Astrocyte (in vitro differentiated cells and primary cell): ENCODE results near the gene LST1. TPM values are rescaled to one million over a fixed set of nuclear protein-coding genes. Genes with fewer than 3 reads are reported as not detected.
A peak's percentile ranks its signal among the peaks of the same experiment; 100 is the strongest.

Experiments used
- DNase-seq: peaks from one replicate; pipeline ENCODE4 v3.0.0-alpha.2; 2010; ENCODE audit warnings: low read depth
- FAIRE-seq: peaks from 2 replicates; lab custom pipeline; 2011; peaks lifted over from hg19 to GRCh38; lab: Jason Lieb, UNC
- H2AFZ ChIP-seq: 2 replicates; pipeline ENCODE4 v1.6.0; 2012; ENCODE audit warnings: low read depth, low read length, inconsistent platforms
- H3K27ac ChIP-seq: 2 replicates; pipeline ENCODE4 v1.5.1; 2011; ENCODE audit warnings: low read depth, low read length, inconsistent platforms
- H3K27me3 ChIP-seq: 2 replicates; pipeline ENCODE4 v1.6.0; 2011; ENCODE audit warnings: low read length, inconsistent platforms; ENCODE audit not compliant: insufficient read depth
- H3K36me3 ChIP-seq: 2 replicates; pipeline ENCODE4 v1.5.1; 2011; ENCODE audit warnings: low read length, inconsistent platforms; ENCODE audit not compliant: insufficient read depth
- H3K4me1 ChIP-seq: 2 replicates; pipeline ENCODE4 v1.5.1; 2011; ENCODE audit warnings: low read length, inconsistent platforms; ENCODE audit not compliant: insufficient read depth
- H3K4me2 ChIP-seq: 2 replicates; pipeline ENCODE4 v1.6.0; 2012; ENCODE audit warnings: low read length, inconsistent platforms
- H3K4me3 ChIP-seq: 2 replicates; pipeline ENCODE4 v1.5.1; 2011; ENCODE audit warnings: low read depth, mild to moderate bottlenecking, low read length, inconsistent platforms; ENCODE audit not compliant: insufficient read depth
- H3K79me2 ChIP-seq: 2 replicates; pipeline ENCODE4 v1.6.0; 2012; ENCODE audit warnings: mild to moderate bottlenecking, low read length, inconsistent platforms; ENCODE audit not compliant: insufficient read depth
- H3K9ac ChIP-seq: 2 replicates; pipeline ENCODE4 v1.6.0; 2012; ENCODE audit warnings: mild to moderate bottlenecking, low read length, inconsistent platforms
- H3K9me3 ChIP-seq: 2 replicates; pipeline ENCODE4 v1.5.1; 2012; ENCODE audit warnings: low read depth, mild to moderate bottlenecking, low read length, inconsistent platforms; ENCODE audit not compliant: insufficient read depth
- H4K20me1 ChIP-seq: 2 replicates; pipeline ENCODE4 v1.6.0; 2012; ENCODE audit warnings: low read length, inconsistent platforms; ENCODE audit not compliant: insufficient read depth
- H3K27ac Mint-ChIP-seq: one replicate; pipeline ENCODE4 v1.8.0; 2021; ENCODE audit warnings: mild to moderate bottlenecking, mixed read lengths; ENCODE audit not compliant: unreplicated experiment
- H3K27me3 Mint-ChIP-seq: one replicate; pipeline ENCODE4 v1.8.0; 2021; ENCODE audit warnings: low read depth, mixed read lengths; ENCODE audit not compliant: unreplicated experiment
- H3K36me3 Mint-ChIP-seq: one replicate; pipeline ENCODE4 v1.8.0; 2021; ENCODE audit warnings: low read depth, mixed read lengths; ENCODE audit not compliant: unreplicated experiment
- H3K4me1 Mint-ChIP-seq: one replicate; pipeline ENCODE4 v1.8.0; 2021; ENCODE audit warnings: low read depth, mixed read lengths; ENCODE audit not compliant: unreplicated experiment
- H3K4me3 Mint-ChIP-seq: one replicate; pipeline ENCODE4 v1.8.0; 2021; ENCODE audit warnings: mild to moderate bottlenecking, moderate library complexity, mixed read lengths; ENCODE audit not compliant: unreplicated experiment
- H3K9me3 Mint-ChIP-seq: one replicate; pipeline ENCODE4 v1.8.0; 2021; ENCODE audit warnings: mild to moderate bottlenecking, mixed read lengths; ENCODE audit not compliant: unreplicated experiment
- EZH2 ChIP-seq: IDR thresholded peaks from 2 replicates; pipeline ENCODE4 v1.6.1; 2012; ENCODE audit warnings: mild to moderate bottlenecking, low read length, inconsistent platforms; ENCODE audit not compliant: insufficient read depth
- total RNA-seq: library from RNA; stranded (reverse); gene quantifications from 2 replicates; pipeline ENCODE4 v1.2.1, GENCODE V29; 2021
- TF ChIP-seq, protein P1 (sequence below): IDR thresholded peaks from 2 replicates; pipeline ENCODE4 v1.5.1; 2011; ENCODE audit warnings: low read depth, mild to moderate bottlenecking, inconsistent platforms, low read length, moderate library complexity; ENCODE audit not compliant: insufficient read depth

The LST1 gene
- total RNA-seq, 1 donor from 2014 or later, result not detected

DNA sequence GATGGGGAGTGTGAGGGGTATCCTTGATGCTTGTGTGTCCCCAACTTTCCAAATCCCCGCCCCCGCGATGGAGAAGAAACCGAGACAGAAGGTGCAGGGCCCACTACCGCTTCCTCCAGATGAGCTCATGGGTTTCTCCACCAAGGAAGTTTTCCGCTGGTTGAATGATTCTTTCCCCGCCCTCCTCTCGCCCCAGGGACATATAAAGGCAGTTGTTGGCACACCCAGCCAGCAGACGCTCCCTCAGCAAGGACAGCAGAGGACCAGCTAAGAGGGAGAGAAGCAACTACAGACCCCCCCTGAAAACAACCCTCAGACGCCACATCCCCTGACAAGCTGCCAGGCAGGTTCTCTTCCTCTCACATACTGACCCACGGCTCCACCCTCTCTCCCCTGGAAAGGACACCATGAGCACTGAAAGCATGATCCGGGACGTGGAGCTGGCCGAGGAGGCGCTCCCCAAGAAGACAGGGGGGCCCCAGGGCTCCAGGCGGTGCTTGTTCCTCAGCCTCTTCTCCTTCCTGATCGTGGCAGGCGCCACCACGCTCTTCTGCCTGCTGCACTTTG is 10.7 kb upstream of the LST1 start, which contains the start of gene TNF:
TNF (plus strand) TSS at position 231 of the 567 bp plus-strand sequence; CDS start at position 408, 177 bp downstream.
- DNase-seq (no peak), FAIRE-seq (no peak)
- H3K4me3 ChIP-seq, result no peak within 1 kb of the TSS
- TF ChIP-seq, protein P1, sequence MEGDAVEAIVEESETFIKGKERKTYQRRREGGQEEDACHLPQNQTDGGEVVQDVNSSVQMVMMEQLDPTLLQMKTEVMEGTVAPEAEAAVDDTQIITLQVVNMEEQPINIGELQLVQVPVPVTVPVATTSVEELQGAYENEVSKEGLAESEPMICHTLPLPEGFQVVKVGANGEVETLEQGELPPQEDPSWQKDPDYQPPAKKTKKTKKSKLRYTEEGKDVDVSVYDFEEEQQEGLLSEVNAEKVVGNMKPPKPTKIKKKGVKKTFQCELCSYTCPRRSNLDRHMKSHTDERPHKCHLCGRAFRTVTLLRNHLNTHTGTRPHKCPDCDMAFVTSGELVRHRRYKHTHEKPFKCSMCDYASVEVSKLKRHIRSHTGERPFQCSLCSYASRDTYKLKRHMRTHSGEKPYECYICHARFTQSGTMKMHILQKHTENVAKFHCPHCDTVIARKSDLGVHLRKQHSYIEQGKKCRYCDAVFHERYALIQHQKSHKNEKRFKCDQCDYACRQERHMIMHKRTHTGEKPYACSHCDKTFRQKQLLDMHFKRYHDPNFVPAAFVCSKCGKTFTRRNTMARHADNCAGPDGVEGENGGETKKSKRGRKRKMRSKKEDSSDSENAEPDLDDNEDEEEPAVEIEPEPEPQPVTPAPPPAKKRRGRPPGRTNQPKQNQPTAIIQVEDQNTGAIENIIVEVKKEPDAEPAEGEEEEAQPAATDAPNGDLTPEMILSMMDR, result no peak
- H3K27ac ChIP-seq, result no peak within 1 kb of the TSS
- H3K36me3 ChIP-seq, result no peaks in the 10 kb centered on the region
- no peak within 1 kb of the TSS for H3K9ac ChIP-seq
- no peaks in the 10 kb centered on the region for H3K79me2 ChIP-seq
- peak within 1 kb of the TSS; percentile 40 for H3K4me3 Mint-ChIP-seq
- no peaks in the 10 kb centered on the region for H4K20me1 ChIP-seq
- peaks cover 1% of the 10 kb centered on the region for H3K4me1 ChIP-seq
- peaks cover 3% of the 10 kb centered on the region for H3K27me3 ChIP-seq
- peaks cover 12% of the 10 kb centered on the region for H3K4me1 Mint-ChIP-seq
- no peak within 1 kb of the TSS for H3K4me2 ChIP-seq
- H3K9me3 Mint-ChIP-seq, result no peaks in the 10 kb centered on the region
- no peak within 1 kb of the TSS for H3K27ac Mint-ChIP-seq
- peaks cover 27% of the 10 kb centered on the region for H3K27me3 Mint-ChIP-seq
- no peaks in the 10 kb centered on the region for H3K36me3 Mint-ChIP-seq
- no peaks in the 10 kb centered on the region for H3K9me3 ChIP-seq
- no peak within 1 kb of the TSS for H2AFZ ChIP-seq

DNA sequence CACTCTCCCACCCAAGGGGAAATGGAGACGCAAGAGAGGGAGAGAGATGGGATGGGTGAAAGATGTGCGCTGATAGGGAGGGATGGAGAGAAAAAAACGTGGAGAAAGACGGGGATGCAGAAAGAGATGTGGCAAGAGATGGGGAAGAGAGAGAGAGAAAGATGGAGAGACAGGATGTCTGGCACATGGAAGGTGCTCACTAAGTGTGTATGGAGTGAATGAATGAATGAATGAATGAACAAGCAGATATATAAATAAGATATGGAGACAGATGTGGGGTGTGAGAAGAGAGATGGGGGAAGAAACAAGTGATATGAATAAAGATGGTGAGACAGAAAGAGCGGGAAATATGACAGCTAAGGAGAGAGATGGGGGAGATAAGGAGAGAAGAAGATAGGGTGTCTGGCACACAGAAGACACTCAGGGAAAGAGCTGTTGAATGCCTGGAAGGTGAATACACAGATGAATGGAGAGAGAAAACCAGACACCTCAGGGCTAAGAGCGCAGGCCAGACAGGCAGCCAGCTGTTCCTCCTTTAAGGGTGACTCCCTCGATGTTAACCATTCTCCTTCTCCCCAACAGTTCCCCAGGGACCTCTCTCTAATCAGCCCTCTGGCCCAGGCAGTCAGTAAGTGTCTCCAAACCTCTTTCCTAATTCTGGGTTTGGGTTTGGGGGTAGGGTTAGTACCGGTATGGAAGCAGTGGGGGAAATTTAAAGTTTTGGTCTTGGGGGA is 10.0 kb upstream of the LST1 start:
- no peak for TF ChIP-seq EZH2
- TF ChIP-seq, protein P1, result no peak
- no peak for DNase-seq
- no peaks in the 10 kb centered on the region for H3K36me3 ChIP-seq
- Mint-ChIP-seq H3K9me3 (no peaks in the 10 kb centered on the region), H3K36me3 (no peaks in the 10 kb centered on the region), H3K27ac (no peak overlapping the region), H3K4me3 (peak overlapping the region; percentile 40), H3K27me3 (peaks cover 27% of the 10 kb centered on the region), H3K4me1 (peaks cover 12% of the 10 kb centered on the region)
- no peak overlapping the region for H3K27ac ChIP-seq
- no peak overlapping the region for H3K4me3 ChIP-seq
- H2AFZ ChIP-seq, result no peak overlapping the region
- no peak overlapping the region for H3K9ac ChIP-seq
- H3K4me1 ChIP-seq, result peaks cover 5% of the 10 kb centered on the region
- H3K9me3 ChIP-seq, result no peaks in the 10 kb centered on the region
- no peak overlapping the region for H3K4me2 ChIP-seq
- no peaks in the 10 kb centered on the region for H3K79me2 ChIP-seq
- H4K20me1 ChIP-seq, result no peaks in the 10 kb centered on the region
- peaks cover 3% of the 10 kb centered on the region for H3K27me3 ChIP-seq
- FAIRE-seq, result no peak
